AG10803 (cell line): ENCODE results near the gene C6orf62.
"Not testable (repeated sequence)": the region's sequence is repeated elsewhere in the genome, so short reads cannot be mapped to it uniquely, and the experiment has no call there.

ENCODE experiments used
- DNase-seq: peaks from one replicate; pipeline ENCODE4 v3.0.0; 2010; ENCODE audit warnings: low read depth
- H3K4me3 ChIP-seq: 2 replicates; pipeline ENCODE4 v1.5.1; 2011; ENCODE audit warnings: mild to moderate bottlenecking, low read length, control low read depth
- CTCF ChIP-seq: conservative IDR thresholded peaks from 2 replicates; pipeline ENCODE4 v1.5.1; 2011; ENCODE audit warnings: mild to moderate bottlenecking, low read length, control low read depth, inconsistent platforms

C6orf62 gene

GRCh38 chr6:24761193-24761835, 42.4 kb upstream of the C6orf62 start:
- DNase-seq, result no peak
- no peak overlapping the region for H3K4me3 ChIP-seq
- TF ChIP-seq CTCF, result no peak

- no peak for DNase-seq
- H3K4me3 ChIP-seq, result no peak overlapping the region
- TF ChIP-seq CTCF, result no peak
Measured at GRCh38 chr6:24760210-24760609, 41.3 kb upstream of the C6orf62 start.

- no peak for DNase-seq
- no peak overlapping the region for H3K4me3 ChIP-seq
- TF ChIP-seq CTCF, result no peak
Measured at GRCh38 chr6:24759718-24760117, 40.8 kb upstream of the C6orf62 start.

- no peak overlapping the region for H3K4me3 ChIP-seq
- DNase-seq, result no peak
- no peak for TF ChIP-seq CTCF
Measured at GRCh38 chr6:24757611-24758010, 38.7 kb upstream of the C6orf62 start.

GRCh38 chr6:24755279-24755678, 36.3 kb upstream of the C6orf62 start:
- no peak overlapping the region for H3K4me3 ChIP-seq
- no peak for TF ChIP-seq CTCF
- no peak for DNase-seq

GRCh38 chr6:24754378-24754777, 35.4 kb upstream of the C6orf62 start:
- not testable (repeated sequence) for H3K4me3 ChIP-seq, DNase-seq

GRCh38 chr6:24753545-24753944, 34.6 kb upstream of the C6orf62 start:
- no peak for DNase-seq
- TF ChIP-seq CTCF, result no peak
- H3K4me3 ChIP-seq, result no peak overlapping the region
